SK-N-SH treated with all-trans-retinoic acid at 6 μM for 48 hours (cell line): Measurements from ENCODE around the gene ERBB2.

Source experiments
- ATAC-seq: fragments of 200-7000 bp; cut with Tn5 transposase; 3 replicates; pipeline ENCODE4 v1.9.1; 2020; ENCODE audit warnings: mild to moderate bottlenecking, moderate library complexity
- GLIS3 ChIP-seq: fragments of 250-450 bp; sonication (Bioruptor Pico); IDR thresholded peaks from 2 replicates; pipeline ENCODE4 v1.5.0; 2020; ENCODE audit warnings: mild to moderate bottlenecking, moderate library complexity
- ISL1 ChIP-seq: fragments of 250-450 bp; sonication (Bioruptor Pico); IDR thresholded peaks from 2 replicates; pipeline ENCODE4 v2.1.2; 2022; ENCODE audit warnings: mild to moderate bottlenecking, moderate library complexity
- PATZ1 ChIP-seq: fragments of 250-450 bp; sonication (Bioruptor Pico); IDR thresholded peaks from 2 replicates; pipeline ENCODE4 v1.8.0; 2020; ENCODE audit warnings: mild to moderate bottlenecking, moderate library complexity, borderline replicate concordance
- SNAI2 ChIP-seq: fragments of 250-450 bp; sonication (Bioruptor Pico); IDR thresholded peaks from 2 replicates; pipeline ENCODE4 v1.5.0; 2020; ENCODE audit warnings: mild to moderate bottlenecking, moderate library complexity

Gene ERBB2

DNA sequence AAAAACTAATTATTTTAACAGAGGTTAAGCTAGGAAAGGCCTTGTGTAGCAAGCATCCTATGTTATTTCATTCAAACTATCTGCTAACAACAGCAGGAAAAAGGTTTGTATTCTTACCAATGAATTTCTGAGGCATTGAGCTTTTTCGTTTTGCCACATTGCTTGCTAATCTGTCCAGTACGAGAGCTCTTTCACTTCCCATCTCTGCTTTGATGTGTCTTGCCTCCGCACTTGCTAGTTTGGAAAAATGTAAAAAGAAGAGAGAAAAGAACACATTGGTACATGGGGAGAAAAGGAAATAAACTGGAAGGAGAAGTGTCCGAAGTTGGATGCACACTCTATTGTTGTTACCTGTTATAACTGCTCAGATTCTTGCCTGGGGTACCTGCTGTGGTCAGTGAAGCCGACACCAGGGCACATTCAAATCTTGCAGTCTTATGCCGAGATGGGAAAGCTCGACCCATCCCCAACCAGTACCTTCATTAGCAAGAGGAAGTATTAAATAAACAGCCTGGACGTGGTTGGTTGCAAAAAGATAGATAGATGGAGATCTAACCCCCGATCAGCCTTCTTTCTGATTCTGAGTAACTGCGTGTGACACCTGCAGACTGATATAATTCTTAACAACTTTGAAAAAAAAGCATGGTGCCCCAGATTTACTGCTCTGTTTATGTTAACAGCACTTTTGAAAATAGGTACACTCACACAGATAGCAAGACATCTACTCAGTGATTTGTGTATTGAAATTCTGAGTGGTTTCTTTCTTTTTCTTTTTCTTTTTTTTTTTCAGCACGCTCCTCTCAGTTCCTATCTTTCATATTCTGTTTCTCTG lies 77.9 kb downstream of the ERBB2 start:
- TF ChIP-seq GLIS3 (CRISPR knock-in tag) (no peak), ISL1 (no peak), SNAI2 (CRISPR knock-in tag) (no peak), PATZ1 (no peak)
- TF ChIP-seq, all 23 proteins: peak for 0
- ATAC-seq = no peak
